Tongue (tissue), 2 donors: Measurements from ENCODE around the gene INPP5J. TPM values are rescaled to one million over a fixed set of nuclear protein-coding genes. Genes with fewer than 3 reads are reported as not detected.

ENCODE experiments used
- DNase-seq: peaks from one replicate; pipeline ENCODE4 v3.0.0-alpha.2; 2015
- total RNA-seq: library from RNA; depleted of rRNA; stranded (reverse); fragments of >200 nt; gene quantifications from one replicate; pipeline ENCODE4 v1.2.3, GENCODE V29; 2014

The INPP5J gene
- total RNA-seq, 1 donor from 2014 or later, result 3.5 TPM

- DNase-seq, result no peak
Measured at GRCh38 chr22:31125521-31126117, 2.9 kb downstream of the INPP5J start.

DNA sequence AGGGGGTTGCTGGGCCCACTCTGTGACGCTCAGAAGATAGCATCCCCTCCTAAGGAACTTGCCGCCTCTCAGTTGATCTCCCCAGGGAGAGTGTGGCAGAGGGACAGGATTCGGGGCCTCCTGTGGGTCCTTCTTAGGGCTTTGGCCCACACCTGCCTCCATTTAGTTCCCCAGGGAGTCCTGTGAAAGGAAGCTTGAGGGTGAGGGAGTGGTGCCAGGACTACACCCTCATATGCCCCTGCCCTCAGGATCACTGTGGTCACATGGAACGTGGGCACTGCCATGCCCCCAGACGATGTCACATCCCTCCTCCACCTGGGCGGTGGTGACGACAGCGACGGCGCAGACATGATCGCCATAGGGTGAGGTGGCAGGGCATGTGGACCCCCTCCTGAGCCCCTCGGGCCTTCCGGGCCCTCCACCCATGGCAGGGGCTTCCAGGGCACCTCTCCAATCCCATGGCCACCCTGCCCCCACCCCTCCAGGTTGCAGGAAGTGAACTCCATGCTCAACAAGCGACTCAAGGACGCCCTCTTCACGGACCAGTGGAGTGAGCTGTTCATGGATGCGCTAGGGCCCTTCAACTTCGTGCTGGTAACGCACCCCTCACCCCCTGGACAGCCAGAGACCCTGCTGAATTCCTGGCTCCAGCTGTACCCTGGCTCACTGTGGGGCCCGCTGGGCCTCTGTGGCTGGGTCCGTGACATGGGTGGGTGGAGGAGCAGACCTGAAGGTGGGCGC is 3.5 kb downstream of the INPP5J start:
- no peak for DNase-seq

GRCh38 chr22:31126869-31127175 is 4.1 kb downstream of the INPP5J start:
- DNase-seq, result no peak

DNA sequence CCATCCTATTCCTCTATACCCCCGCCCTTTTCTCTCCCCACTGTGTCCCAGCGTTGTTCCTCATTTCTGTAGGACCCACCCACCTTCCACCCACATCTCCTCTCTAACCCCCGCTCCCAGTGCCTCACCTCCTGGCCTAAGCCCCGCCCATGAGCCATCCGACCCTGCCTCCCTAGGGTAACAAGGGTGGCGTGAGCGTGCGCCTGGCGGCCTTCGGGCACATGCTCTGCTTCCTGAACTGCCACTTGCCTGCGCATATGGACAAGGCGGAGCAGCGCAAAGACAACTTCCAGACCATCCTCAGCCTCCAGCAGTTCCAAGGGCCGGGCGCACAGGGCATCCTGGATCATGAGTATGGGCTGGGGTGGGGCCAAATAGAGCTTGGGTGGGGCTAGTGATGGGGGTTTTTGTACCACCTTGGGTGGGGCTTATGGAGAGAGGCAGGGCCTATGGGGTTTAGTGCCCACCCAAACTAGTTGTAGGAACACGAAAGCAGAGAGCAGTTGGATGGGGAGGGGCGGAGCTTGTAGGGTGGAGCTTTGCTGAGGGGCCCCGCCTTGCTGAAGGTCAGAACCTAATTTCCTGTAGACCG is 4.5 kb downstream of the INPP5J start:
- no peak for DNase-seq

GRCh38 chr22:31128156-31128555 is 5.4 kb downstream of the INPP5J start:
- DNase-seq, result no peak

GRCh38 chr22:31130873-31131272 is 8.1 kb downstream of the INPP5J start:
- DNase-seq, result no peak

DNA sequence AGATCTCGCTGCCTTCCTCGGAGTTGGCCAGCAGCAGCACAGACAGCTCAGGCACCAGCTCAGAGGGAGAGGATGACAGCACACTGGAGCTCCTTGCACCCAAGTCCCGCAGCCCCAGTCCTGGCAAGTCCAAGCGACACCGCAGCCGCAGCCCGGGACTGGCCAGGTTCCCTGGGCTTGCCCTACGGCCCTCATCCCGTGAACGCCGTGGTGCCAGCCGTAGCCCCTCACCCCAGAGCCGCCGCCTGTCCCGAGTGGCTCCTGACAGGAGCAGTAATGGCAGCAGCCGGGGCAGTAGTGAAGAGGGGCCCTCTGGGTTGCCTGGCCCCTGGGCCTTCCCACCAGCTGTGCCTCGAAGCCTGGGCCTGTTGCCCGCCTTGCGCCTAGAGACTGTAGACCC is 11.1 kb downstream of the INPP5J start:
- no peak for DNase-seq

GRCh38 chr22:31134688-31135087 is 11.9 kb downstream of the INPP5J start:
- DNase-seq, result no peak

DNA sequence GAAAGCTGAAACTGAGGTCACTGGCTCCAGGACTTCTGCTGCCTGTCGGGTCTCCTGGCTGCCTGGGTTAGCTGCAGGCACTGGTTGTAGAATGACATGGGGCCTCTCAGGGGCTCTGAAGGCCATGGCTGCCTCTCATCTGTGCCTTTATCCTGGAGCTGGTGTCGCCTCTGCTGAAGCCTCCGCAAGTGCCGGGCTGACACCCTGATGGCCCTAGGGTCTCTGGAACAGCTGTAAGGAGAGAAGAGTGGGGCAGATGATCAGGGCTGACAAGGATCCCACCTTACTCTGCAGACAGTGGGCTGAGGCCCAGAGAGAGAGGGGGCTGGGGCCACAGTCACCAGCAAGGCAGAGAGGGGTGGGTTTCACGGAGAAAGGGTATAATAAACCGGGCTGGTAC is 12.9 kb downstream of the INPP5J start:
- DNase-seq, result no peak

DNA sequence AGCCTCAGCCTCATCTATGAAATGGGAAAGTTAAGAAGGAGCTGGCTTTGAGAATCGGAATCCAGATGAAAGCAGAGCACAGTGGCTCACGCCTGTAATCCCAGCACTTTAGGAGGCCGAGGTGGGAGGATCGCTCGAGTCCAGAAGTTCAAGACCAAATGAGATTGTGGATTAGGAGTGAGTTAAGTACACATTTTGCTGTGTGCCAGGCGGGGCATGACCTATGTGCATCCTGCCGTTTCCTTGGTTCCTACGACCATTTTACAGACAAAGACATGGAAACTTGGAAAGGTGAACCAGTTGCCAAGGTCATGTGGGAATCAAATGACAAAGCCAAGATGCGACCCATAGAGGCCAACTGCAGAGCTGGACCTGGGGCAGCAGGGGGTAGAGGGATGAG is 13.4 kb downstream of the INPP5J start:
- no peak for DNase-seq

DNA sequence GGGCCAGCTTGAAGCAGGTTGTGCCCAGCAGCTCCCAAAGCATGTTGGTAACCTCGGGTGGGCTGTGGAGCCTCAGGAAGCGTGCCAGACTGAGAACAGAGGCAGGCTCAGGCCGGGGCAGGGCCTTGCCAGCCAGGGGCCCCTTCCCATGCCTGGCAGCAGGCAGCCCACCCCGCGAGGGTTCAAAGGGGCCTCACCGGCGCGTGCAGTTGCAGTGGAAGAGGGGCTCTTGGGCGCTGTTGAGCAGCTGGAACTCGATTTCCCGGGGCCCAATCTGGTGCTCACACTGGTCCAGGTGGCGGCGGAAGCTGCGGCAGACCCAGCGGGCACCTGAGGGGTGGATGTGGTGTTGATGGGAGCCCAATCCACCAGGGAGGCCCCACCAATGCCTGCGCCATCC is 13.9 kb downstream of the INPP5J start:
- no peak for DNase-seq

DNA sequence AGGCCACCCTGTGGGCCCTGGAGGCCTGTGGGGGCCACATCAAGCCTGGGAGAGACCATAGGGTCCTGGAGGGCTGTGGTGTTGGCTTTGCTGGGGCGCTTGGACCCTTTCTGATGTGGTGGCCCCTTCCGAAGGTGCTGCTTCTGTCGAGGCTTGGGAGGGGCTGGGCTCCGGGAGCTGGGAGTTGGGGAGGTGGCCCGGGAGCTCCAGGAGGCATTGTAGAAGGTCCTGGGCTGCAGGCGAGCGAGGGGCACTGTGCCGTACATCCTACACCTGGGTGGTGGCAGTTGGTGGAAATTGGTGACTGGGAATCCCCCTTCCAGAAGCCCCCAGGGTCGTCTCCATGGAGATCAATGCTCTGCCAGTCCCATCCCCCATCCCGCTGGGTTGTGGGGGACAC is 15.0 kb downstream of the INPP5J start:
- no peak for DNase-seq

GRCh38 chr22:31138126-31138525 is 15.4 kb downstream of the INPP5J start:
- DNase-seq, result no peak

DNA sequence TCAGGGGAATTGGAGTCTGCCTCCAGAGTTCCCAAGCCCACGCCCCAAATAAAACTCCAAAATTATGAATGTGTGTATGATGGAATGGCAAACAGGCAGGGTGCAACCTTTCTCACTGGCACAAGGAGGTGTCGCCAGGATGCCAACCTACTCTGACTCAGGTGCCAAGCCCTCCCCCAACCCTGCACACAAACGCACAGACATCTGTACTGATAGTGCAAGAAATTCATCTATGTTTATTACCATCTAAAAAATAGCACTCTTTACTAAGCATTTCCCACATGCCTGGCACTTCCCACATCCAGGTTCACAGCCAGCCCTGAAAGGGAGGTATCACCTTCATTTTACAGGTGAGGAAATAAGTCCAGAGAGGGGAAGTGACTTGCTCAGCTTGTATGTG is 16.3 kb downstream of the INPP5J start:
- DNase-seq, result no peak

DNA sequence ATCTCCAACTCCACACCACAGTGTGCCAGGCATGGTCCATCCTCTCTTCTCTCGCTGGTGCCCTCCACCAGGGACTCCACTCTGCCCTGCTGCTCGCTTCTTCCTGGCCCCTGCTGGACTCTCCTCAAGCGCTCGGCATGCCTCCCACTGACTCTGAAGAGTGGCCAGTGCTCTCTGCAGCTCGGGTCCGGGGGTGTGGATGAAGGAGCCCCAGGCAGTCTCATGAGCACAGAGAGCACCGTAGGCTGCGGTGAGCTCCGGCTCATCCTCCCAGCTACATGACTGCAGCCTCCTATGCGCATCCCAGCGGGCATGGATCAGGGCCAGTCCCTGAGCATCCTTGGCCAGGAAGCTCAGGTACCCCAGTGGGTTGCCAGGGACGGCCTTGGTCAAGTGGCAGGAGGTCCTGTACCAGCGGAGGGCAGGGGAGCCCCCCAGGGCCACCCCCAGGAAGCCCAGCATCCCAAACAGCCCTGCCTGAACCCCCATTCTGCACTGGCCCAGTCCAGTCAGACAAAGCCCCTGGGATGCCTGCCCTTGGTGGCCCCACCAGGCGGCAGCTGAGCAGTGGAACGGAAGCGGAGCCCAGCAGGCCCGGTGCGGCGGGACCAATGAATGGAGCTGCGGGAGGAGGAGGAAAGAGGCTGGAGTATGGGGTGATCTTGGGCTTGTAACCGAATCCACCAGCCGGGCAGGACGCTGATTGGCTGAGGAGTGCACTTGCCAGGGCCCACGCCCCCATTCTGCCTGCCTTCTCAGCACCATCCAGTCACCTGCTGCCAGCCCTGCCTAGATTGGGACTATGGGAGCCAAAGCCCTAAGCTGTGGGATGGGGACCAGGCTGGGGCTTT is 17.3 kb downstream of the INPP5J start, which contains the start of gene PLA2G3:
PLA2G3 (minus strand) TSS at position 643 of the 851 bp plus-strand sequence; CDS start at position 489, 154 bp downstream.
- DNase-seq, result peak; percentile 62

DNA sequence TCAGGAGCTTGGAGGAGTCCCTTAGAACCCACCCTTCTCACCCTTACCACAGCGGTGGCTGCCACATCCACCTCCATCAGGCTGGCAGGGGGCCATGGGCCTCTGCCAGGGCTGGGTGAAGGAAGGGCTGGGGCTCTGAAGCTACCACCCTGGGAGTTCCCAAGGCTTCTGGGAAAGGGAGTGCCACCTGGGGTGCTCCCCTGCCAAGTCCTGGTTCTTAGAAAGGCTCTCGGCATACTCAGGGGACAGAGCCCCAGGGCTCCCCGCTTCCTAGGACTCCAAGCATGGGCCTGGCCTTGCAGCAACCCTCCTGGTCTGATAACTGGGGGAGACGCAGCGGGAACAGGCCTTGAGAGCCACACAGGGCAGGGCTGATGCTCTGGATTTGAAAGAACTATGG is 18.0 kb downstream of the INPP5J start:
- DNase-seq, result no peak

GRCh38 chr22:31141551-31141950 is 18.8 kb downstream of the INPP5J start:
- DNase-seq, result no peak

- DNase-seq, result peak; percentile 27
Measured at GRCh38 chr22:31142285-31142684, 19.5 kb downstream of the INPP5J start.

DNA sequence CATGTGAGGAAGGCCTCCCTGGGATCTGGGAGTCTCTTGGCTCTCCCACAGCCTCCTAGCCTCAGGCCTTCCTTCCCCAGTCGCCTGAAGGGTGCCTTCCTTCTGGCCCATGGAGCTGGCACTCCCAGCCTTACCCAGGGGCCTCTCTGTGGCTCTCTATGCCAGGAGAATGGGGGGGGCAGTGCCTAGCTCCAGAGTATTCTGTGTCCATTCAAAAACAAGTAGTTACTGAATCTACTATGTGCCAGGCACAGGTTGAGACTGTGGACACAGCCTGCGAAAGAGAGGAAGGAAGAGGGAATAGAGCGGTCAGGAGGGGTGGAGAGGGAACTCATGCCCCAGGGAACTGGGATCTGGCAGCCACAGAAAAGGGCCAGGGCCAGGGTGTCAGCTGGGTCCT is 20.3 kb downstream of the INPP5J start:
- DNase-seq, result no peak

GRCh38 chr22:31143537-31143936 is 20.8 kb downstream of the INPP5J start:
- peak; percentile 53 for DNase-seq

DNA sequence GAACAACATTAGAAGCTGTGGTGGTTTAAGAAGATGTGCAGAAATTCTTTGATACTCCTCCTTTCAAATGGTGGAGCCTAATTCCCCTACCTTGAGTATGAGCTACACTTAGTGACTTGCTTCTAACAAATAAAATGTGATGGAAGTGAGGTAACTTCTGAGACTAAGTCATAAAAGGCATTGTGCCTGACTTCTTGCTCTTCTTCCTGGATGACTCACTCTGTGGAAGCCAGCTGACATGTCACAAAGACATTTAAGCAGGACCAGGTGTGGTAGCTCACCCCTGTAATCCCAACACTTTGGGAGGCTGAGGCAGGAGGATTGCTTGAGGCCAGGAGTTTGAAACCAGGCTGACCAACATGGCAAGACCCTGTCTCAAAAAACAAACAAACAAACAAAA is 21.5 kb downstream of the INPP5J start:
- no peak for DNase-seq

GRCh38 chr22:31148488-31148887 is 25.7 kb downstream of the INPP5J start:
- no peak for DNase-seq
